ENCODE measurements around the gene ABTB1. TPM values are rescaled to one million over a fixed set of nuclear protein-coding genes. Genes with fewer than 3 reads are reported as not detected.

The ABTB1 gene
- total RNA-seq, 1 experiment from 2014 or later = 6.6 TPM

DNA sequence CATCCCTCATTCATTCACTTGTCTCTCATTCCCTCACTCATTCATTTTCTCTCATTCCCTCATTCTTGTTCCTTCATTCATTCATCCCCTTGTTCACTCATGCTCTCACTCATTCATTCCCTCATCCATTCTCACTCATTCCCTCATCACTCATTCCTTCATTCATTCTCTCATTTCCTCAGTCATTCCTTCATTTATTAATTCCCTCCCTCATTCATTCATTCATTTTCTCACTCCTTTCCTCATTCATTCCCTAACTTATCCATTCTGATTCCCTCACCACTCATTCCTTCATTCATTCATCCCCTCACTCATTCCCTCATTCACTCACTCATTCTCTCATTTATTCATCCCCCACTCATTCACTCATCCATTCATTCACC, 13.8 kb downstream of the ABTB1 start:
- no peak for DNase-seq (ENCODE audit: low read depth)

DNA sequence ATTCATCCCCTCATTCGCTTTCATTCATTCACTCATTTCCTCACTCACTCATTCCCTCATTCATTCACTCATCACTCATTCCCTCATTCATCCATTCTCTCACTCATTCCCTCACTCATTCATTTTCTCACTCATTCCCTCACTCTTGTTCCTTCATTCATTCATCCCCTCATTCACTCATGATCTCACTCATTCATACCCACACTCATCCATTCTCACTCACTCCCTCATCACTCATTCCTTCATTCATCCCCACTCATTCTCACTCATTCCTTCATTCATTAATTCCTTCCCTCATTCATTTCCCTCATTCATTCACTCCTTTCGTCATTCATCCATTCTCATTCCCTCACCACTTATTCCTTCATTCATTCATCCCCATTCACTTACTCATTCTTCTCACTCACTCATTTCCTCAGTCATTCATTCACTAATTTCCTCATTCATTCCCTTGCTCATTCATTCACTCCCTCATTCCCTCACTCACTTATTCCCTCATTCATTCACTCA, 14.5 kb downstream of the ABTB1 start:
- no peak for DNase-seq (ENCODE audit: low read depth)

- DNase-seq (ENCODE audit: low read depth) = no peak
These were observed 15.3 kb downstream of the ABTB1 start for GRCh38 chr3:127688022-127688415.

GRCh38 chr3:127688416-127689265, 15.9 kb downstream of the ABTB1 start:
- DNase-seq (ENCODE audit: low read depth) = no peak

- no peak for DNase-seq (ENCODE audit: low read depth)
These were observed 16.6 kb downstream of the ABTB1 start for GRCh38 chr3:127689266-127689860.

DNA sequence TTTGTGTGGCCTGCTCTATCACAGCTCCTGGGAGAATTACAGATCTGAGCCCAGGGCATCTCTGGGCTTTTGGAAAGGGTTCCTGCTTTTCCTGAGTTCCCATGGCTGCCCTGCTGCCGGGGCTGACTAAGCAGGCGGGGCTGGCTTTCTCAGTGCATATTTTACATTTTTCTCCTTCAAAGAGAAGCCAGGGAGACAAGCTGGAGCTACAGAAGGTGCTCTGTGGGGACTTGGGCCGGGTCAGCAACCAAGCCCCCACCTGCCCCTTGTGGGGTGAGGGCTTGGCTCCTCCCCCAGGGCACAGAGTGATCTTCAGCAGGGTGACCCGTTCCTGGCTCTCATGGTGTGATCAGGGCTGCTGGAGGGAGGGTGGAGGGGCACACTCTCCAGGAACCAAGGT, 17.4 kb downstream of the ABTB1 start:
- DNase-seq (ENCODE audit: low read depth) = peak; percentile 78

DNA sequence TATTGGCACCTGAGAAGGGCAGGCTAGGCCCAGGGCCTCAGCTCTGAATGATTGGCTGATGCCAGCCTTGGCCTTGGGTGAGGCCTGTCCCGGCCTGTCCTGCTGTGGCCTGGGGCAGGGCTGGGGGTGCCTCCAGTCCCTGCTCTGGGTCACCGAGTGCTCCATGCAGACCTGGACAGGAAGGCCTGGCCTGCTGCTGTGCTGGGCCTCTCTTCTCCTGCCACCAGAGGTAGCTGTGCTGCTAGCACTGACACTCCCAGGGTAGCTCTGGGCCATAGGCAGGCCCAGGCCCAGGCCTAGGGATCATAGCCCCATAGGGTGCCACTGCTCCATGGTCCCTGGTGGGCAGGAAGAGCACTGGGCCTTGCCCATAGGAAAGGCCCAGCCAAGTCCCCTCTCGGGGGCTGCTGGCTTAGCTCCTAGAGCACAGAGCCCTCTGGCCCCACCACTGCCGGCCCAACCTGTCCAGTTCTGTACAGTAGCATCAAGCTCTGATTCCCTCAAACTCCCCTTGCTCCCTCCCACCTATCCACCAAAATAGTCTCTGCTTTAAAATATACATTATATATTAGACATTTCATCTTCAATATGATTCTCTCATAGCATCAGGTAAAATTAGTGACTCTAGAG, 18.2 kb downstream of the ABTB1 start:
- peak; percentile 74 for DNase-seq (ENCODE audit: low read depth)

DNA sequence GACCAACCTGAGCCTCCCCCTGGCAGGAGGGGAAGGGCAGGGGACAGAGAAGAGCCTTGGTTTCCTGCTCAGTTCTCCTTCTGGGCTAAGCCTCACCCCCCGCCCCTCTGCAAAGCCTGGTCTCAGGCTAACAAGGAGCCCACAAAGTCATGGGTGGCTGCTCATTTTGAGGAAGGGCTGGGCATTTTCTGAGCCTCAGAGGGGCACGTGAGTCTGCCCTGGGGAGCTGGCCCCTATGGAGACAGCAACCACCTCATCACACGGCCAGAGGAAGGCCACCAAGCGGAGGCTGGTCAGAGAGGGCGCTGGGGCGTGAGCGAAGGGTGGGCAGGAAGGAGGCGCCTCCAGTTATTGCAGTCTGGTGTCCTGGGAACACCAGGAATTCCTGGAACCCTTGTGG, 18.7 kb downstream of the ABTB1 start:
- DNase-seq (ENCODE audit: low read depth) = no peak

GRCh38 chr3:127691974-127692373, 19.2 kb downstream of the ABTB1 start:
- DNase-seq (ENCODE audit: low read depth) = no peak

DNA sequence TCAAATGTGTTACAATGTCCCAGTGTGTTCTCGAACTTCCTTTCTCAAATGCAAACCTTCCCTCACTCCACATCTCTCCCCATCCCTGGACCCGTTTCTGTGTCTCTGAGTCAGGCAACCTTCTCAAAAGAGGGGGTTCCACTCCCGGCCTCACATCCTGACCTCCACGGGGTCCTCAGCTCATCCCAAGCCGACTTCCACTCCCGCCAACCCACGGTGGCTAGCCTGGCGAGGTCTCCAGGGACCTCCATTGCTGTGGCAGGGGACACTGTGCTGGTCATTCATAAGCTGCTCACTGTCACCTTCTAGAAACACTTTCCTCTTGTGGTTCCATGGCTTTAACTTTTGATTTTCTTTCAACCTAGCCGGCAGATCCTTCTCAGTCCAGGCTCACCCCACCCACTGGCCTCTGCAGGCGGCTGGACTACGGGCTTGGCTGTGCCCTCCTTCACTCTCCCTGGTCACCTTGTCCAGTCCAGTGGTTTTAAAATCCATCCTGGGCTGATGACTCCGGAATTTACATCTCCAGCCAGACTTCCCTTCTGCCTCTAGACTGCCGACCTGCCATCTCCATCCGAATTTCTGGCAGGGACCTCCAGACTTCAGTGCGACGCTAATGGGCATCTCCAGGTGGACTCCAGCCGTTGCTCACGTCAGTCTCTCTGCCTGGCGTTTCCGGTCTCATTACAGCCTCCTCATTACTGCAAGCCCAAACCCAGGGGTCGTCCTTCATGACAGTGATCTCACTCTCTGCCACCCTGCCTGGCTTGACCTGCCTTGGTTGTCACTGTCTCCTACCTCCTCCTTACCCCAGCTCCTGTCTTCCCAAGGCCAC, 20.0 kb downstream of the ABTB1 start:
- no peak for DNase-seq (ENCODE audit: low read depth)

DNA sequence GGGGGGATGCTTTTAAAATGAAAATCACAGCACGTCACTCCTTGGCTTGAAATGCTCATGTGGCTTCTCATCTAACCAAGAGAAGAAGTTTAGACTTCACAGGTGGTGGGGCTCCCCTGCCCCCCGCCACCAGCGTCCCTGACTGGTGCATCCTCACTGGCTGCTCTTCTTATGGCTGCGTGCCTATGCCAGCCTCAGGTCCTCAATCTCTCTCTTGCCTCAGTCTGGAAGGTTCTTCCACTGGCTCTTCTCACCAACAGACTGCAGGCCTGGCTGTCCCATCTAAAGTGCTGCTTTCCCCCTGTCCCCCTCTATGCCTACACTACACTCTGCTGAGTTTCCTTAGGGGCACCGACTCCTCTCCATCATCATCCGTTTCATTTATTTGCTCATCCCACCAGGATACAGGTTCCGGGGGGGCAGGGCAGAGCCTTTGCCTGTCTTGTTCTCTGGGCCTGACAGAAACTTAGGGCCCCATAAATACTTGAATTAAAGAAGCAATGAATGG, 20.6 kb downstream of the ABTB1 start:
- no peak for DNase-seq (ENCODE audit: low read depth)

GRCh38 chr3:127694467-127695215, 21.9 kb downstream of the ABTB1 start:
- DNase-seq (ENCODE audit: low read depth) = peak; percentile 82

DNA sequence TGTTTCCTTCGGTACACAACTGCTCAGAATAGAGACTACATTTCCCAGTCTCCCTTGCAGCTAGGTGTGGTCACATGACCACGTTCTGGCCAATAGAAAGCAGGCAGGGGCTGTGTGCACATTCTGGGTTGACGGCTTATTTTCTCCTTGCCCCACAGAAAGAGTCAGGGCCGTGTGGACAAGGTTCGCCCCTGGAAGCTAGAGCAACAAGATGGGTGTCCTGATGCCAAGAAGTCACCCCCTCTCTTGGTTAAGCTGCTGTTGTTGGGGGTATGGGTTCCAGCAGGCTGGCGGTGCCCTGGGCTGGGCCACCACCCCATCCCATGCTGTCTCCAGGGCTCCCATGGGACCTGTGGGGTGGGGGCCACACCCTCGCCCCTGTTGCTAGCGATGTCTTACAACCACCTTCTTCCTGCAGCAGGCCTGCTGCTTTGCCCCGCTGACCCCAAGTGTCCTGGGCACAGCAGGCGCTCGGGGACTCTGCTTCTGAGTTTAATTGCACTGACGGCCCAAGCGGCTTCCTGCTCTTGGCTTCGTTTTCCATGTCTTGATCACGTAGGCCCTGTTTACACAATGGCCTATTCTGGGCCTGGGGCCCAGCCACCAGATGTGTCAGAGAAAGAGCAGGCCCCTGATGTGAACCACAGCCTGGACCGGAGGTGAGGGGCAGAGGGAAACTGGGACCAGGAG, 24.9 kb downstream of the ABTB1 start:
- DNase-seq (ENCODE audit: low read depth) = peak; percentile 85

DNA sequence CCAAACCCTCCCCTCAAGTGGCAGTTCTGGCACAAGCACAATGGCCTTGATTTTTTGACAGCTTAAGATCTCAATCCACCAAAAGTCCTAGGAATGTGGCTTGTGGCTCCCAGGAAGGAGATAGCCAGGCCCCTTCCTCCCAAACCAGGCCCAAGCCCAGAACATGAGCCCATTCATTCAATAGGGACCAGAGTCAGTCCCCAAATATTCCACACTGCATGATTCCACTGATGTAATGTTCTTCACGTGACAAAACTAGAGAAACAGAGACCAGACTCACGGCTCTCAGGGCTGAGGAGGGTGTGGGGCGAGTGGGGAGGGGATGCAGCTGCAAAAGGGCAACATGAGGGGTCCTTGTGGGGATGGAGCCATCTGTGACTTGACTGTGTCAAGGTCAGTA, 25.5 kb downstream of the ABTB1 start:
- DNase-seq (ENCODE audit: low read depth) = no peak

- no peak for DNase-seq (ENCODE audit: low read depth)
These were observed 26.1 kb downstream of the ABTB1 start for GRCh38 chr3:127698691-127699415.

- peak; percentile 39 for DNase-seq (ENCODE audit: low read depth)
These were observed 26.9 kb downstream of the ABTB1 start for GRCh38 chr3:127699416-127700300.

DNA sequence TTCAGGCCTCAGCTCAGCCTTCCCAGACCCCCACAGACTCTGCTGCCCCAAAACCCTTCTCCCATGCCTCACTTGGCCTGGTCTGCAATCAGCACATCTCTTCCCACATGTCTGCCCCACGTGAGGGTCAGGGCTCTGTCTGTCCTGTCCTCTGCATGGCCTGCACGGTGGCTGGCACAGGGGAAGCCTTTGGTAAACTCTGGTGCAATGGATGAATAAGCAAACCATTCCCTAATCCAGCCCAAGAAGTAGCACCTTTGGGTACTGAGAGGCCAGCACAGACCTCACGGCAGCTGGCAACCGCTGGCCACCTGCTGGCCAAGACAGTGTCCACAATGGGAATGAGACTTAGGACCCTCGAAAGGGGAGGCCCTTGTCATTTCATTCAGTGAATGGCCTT, 27.7 kb downstream of the ABTB1 start:
- no peak for DNase-seq (ENCODE audit: low read depth)

GRCh38 chr3:127701280-127701911, 28.6 kb downstream of the ABTB1 start:
- DNase-seq (ENCODE audit: low read depth) = no peak
